ENCODE data around the gene SCGB3A1. TPM values are rescaled to one million over a fixed set of nuclear protein-coding genes. Genes with fewer than 3 reads are reported as not detected.

The SCGB3A1 gene
- total RNA-seq, 2 experiments from 2014 or later, result 6.6 to 7.1 TPM

- POLR2A ChIA-PET, result no interaction called here
- Mint-ChIP-seq H3K9me3 (no peaks in the 10 kb centered on the region), H3K27me3 (no peaks in the 10 kb centered on the region), H3K4me3 (no peak overlapping the region), H3K4me1 (peaks cover 2% of the 10 kb centered on the region), H3K27ac (no peak overlapping the region), H3K36me3 (no peaks in the 10 kb centered on the region)
- DNase-seq (no peak), ATAC-seq (ENCODE audit: low read depth) (no peak)
Observed at GRCh38 chr5:180628827-180629750, 37.8 kb upstream of the SCGB3A1 start.

GRCh38 chr5:180628211-180628610, 36.9 kb upstream of the SCGB3A1 start:
- ATAC-seq (ENCODE audit: low read depth), result no peak
- no peak overlapping the region for H3K27ac Mint-ChIP-seq
- no peak overlapping the region for H3K4me3 Mint-ChIP-seq
- POLR2A ChIA-PET, result no interaction called here
- no peaks in the 10 kb centered on the region for H3K9me3 Mint-ChIP-seq
- DNase-seq, result no peak
- H3K4me1 Mint-ChIP-seq, result peaks cover 5% of the 10 kb centered on the region
- H3K36me3 Mint-ChIP-seq, result no peaks in the 10 kb centered on the region
- H3K27me3 Mint-ChIP-seq, result no peaks in the 10 kb centered on the region

- POLR2A ChIA-PET, result no interaction called here
- H3K27me3 Mint-ChIP-seq, result no peaks in the 10 kb centered on the region
- DNase-seq, result no peak
- peaks cover 9% of the 10 kb centered on the region for H3K4me1 Mint-ChIP-seq
- H3K27ac Mint-ChIP-seq, result no peak overlapping the region
- ATAC-seq (ENCODE audit: low read depth), result no peak
- no peaks in the 10 kb centered on the region for H3K36me3 Mint-ChIP-seq
- no peaks in the 10 kb centered on the region for H3K9me3 Mint-ChIP-seq
- H3K4me3 Mint-ChIP-seq, result no peak overlapping the region
Observed at GRCh38 chr5:180627386-180628120, 36.3 kb upstream of the SCGB3A1 start.

GRCh38 chr5:180626661-180627385, 35.5 kb upstream of the SCGB3A1 start:
- POLR2A ChIA-PET, result interaction anchor here (0.6 kb wide), 1 partner anchor 25 kb away, joined by 5 read pairs; no protein-coding TSS in a partner anchor
- no peaks in the 10 kb centered on the region for H3K9me3 Mint-ChIP-seq
- ATAC-seq (ENCODE audit: low read depth), result no peak
- H3K27ac Mint-ChIP-seq, result no peak overlapping the region
- no peak for DNase-seq
- H3K4me1 Mint-ChIP-seq, result peaks cover 10% of the 10 kb centered on the region
- H3K27me3 Mint-ChIP-seq, result no peaks in the 10 kb centered on the region
- H3K36me3 Mint-ChIP-seq, result no peaks in the 10 kb centered on the region
- no peak overlapping the region for H3K4me3 Mint-ChIP-seq

- H3K4me1 Mint-ChIP-seq, result peaks cover 10% of the 10 kb centered on the region
- no peaks in the 10 kb centered on the region for H3K9me3 Mint-ChIP-seq
- DNase-seq (no peak), ATAC-seq (ENCODE audit: low read depth) (no peak)
- H3K27me3 Mint-ChIP-seq, result no peaks in the 10 kb centered on the region
- H3K27ac Mint-ChIP-seq, result no peak overlapping the region
- no peak overlapping the region for H3K4me3 Mint-ChIP-seq
- POLR2A ChIA-PET, result interaction anchor here (0.6 kb wide), 1 partner anchor 26 kb away, joined by 5 read pairs; no protein-coding TSS in a partner anchor
- H3K36me3 Mint-ChIP-seq, result no peaks in the 10 kb centered on the region
Observed at GRCh38 chr5:180625791-180626660, 34.7 kb upstream of the SCGB3A1 start.

GRCh38 chr5:180625125-180625790, 34.0 kb upstream of the SCGB3A1 start:
- no peak for DNase-seq
- Mint-ChIP-seq H3K36me3 (no peaks in the 10 kb centered on the region), H3K9me3 (no peaks in the 10 kb centered on the region), H3K27me3 (no peaks in the 10 kb centered on the region), H3K4me3 (no peak overlapping the region), H3K27ac (peak overlapping the region; percentile 74), H3K4me1 (peaks cover 10% of the 10 kb centered on the region)
- POLR2A ChIA-PET, result interaction anchor here (0.9 kb wide), 1 partner anchor 22 kb away, joined by 3 read pairs; no protein-coding TSS in a partner anchor
- ATAC-seq (ENCODE audit: low read depth), result no peak

GRCh38 chr5:180624587-180624986, 33.3 kb upstream of the SCGB3A1 start:
- DNase-seq (no peak), ATAC-seq (ENCODE audit: low read depth) (no peak)
- POLR2A ChIA-PET, result interaction anchor here (0.9 kb wide), 1 partner anchor 22 kb away, joined by 3 read pairs; no protein-coding TSS in a partner anchor
- Mint-ChIP-seq H3K9me3 (no peaks in the 10 kb centered on the region), H3K27me3 (no peaks in the 10 kb centered on the region), H3K4me3 (no peak overlapping the region), H3K36me3 (no peaks in the 10 kb centered on the region), H3K4me1 (peaks cover 10% of the 10 kb centered on the region), H3K27ac (peak overlapping the region; percentile 74)

- H3K4me3 Mint-ChIP-seq, result no peak overlapping the region
- ATAC-seq (ENCODE audit: low read depth), result no peak
- POLR2A ChIA-PET, result no interaction called here
- peaks cover 10% of the 10 kb centered on the region for H3K4me1 Mint-ChIP-seq
- H3K27ac Mint-ChIP-seq, result peak overlapping the region; percentile 70
- no peak for DNase-seq
- H3K27me3 Mint-ChIP-seq, result no peaks in the 10 kb centered on the region
- H3K36me3 Mint-ChIP-seq, result no peaks in the 10 kb centered on the region
- no peaks in the 10 kb centered on the region for H3K9me3 Mint-ChIP-seq
Observed at GRCh38 chr5:180623844-180624243, 32.5 kb upstream of the SCGB3A1 start.

- no peak overlapping the region for H3K27ac Mint-ChIP-seq
- H3K4me3 Mint-ChIP-seq, result no peak overlapping the region
- no peak for DNase-seq
Observed at GRCh38 chr5:180623411-180623834, 32.1 kb upstream of the SCGB3A1 start.

GRCh38 chr5:180622910-180623309, 31.6 kb upstream of the SCGB3A1 start:
- no peak overlapping the region for H3K4me3 Mint-ChIP-seq
- DNase-seq (no peak), ATAC-seq (ENCODE audit: low read depth) (no peak)
- H3K4me1 Mint-ChIP-seq, result peaks cover 10% of the 10 kb centered on the region
- peak overlapping the region; percentile 61 for H3K27ac Mint-ChIP-seq
- H3K27me3 Mint-ChIP-seq, result no peaks in the 10 kb centered on the region
- H3K9me3 Mint-ChIP-seq, result no peaks in the 10 kb centered on the region
- no peaks in the 10 kb centered on the region for H3K36me3 Mint-ChIP-seq
- POLR2A ChIA-PET, result no interaction called here

More at GRCh38 chr5:180623411-180623834, 32.1 kb upstream of the SCGB3A1 start:
- Mint-ChIP-seq H3K27me3 (no peaks in the 10 kb centered on the region), H3K36me3 (no peaks in the 10 kb centered on the region), H3K4me1 (peaks cover 10% of the 10 kb centered on the region), H3K9me3 (no peaks in the 10 kb centered on the region)
- POLR2A ChIA-PET, result no interaction called here
- no peak for ATAC-seq (ENCODE audit: low read depth)

GRCh38 chr5:180621311-180621710, 30.0 kb upstream of the SCGB3A1 start:
- no peak for DNase-seq
- H3K9me3 Mint-ChIP-seq, result no peaks in the 10 kb centered on the region
- H3K27ac Mint-ChIP-seq, result no peak overlapping the region
- no peaks in the 10 kb centered on the region for H3K27me3 Mint-ChIP-seq
- POLR2A ChIA-PET, result no interaction called here
- no peak overlapping the region for H3K4me3 Mint-ChIP-seq
- ATAC-seq (ENCODE audit: low read depth), result no peak
- H3K4me1 Mint-ChIP-seq, result peaks cover 10% of the 10 kb centered on the region
- H3K36me3 Mint-ChIP-seq, result no peaks in the 10 kb centered on the region

- no peaks in the 10 kb centered on the region for H3K9me3 Mint-ChIP-seq
- no peak overlapping the region for H3K27ac Mint-ChIP-seq
- ATAC-seq (ENCODE audit: low read depth), result no peak
- H3K4me3 Mint-ChIP-seq, result no peak overlapping the region
- H3K4me1 Mint-ChIP-seq, result peaks cover 8% of the 10 kb centered on the region
- POLR2A ChIA-PET, result no interaction called here
- no peak for DNase-seq
- H3K27me3 Mint-ChIP-seq, result no peaks in the 10 kb centered on the region
- no peaks in the 10 kb centered on the region for H3K36me3 Mint-ChIP-seq
Observed at GRCh38 chr5:180620014-180620413, 28.7 kb upstream of the SCGB3A1 start.
